Activated CD4-positive, alpha-beta T cell treated with anti-CD3 and anti-CD28 coated beads, Interleukin-2, amount 50 U/mL, for 48 hours (primary cell): ENCODE results near the gene FOXO3.

ENCODE experiments used
- DNase-seq, 2 experiments: peaks; one replicate each; pipeline ENCODE4 v3.0.0-alpha.2; 2020

Gene FOXO3

GRCh38 chr6:108716801-108717791, 156.4 kb downstream of the FOXO3 start:
- no peak for DNase-seq

- no peak for DNase-seq
Measured at GRCh38 chr6:108719477-108719876, 158.8 kb downstream of the FOXO3 start.

- no peak for DNase-seq
Measured at GRCh38 chr6:108720827-108721226, 160.1 kb downstream of the FOXO3 start.

GRCh38 chr6:108721286-108721685, 160.6 kb downstream of the FOXO3 start:
- no peak for DNase-seq

GRCh38 chr6:108723594-108723993, 162.9 kb downstream of the FOXO3 start:
- no peak for DNase-seq

- no peak for DNase-seq
Measured at GRCh38 chr6:108726726-108727339, 166.1 kb downstream of the FOXO3 start.

- DNase-seq, result no peak
Measured at GRCh38 chr6:108727966-108728730, 167.4 kb downstream of the FOXO3 start.

GRCh38 chr6:108728826-108729225, 168.1 kb downstream of the FOXO3 start:
- DNase-seq, result no peak

GRCh38 chr6:108730635-108731515, 170.2 kb downstream of the FOXO3 start:
- no peak for DNase-seq

- DNase-seq, result no peak
Measured at GRCh38 chr6:108732091-108732870, 171.6 kb downstream of the FOXO3 start.

- no peak for DNase-seq
Measured at GRCh38 chr6:108733051-108733450, 172.3 kb downstream of the FOXO3 start.

- no peak for DNase-seq
Measured at GRCh38 chr6:108733706-108734265, 173.1 kb downstream of the FOXO3 start.
